ENCODE results near the gene CALCOCO1. TPM values are rescaled to one million over a fixed set of nuclear protein-coding genes. Genes with fewer than 3 reads are reported as not detected.
A peak's percentile ranks its signal among the peaks of the same experiment; 100 is the strongest.

The CALCOCO1 gene
- total and polyA plus RNA-seq, 3 donors from 2014 or later, result 120 to 167 (median 121) TPM

DNA sequence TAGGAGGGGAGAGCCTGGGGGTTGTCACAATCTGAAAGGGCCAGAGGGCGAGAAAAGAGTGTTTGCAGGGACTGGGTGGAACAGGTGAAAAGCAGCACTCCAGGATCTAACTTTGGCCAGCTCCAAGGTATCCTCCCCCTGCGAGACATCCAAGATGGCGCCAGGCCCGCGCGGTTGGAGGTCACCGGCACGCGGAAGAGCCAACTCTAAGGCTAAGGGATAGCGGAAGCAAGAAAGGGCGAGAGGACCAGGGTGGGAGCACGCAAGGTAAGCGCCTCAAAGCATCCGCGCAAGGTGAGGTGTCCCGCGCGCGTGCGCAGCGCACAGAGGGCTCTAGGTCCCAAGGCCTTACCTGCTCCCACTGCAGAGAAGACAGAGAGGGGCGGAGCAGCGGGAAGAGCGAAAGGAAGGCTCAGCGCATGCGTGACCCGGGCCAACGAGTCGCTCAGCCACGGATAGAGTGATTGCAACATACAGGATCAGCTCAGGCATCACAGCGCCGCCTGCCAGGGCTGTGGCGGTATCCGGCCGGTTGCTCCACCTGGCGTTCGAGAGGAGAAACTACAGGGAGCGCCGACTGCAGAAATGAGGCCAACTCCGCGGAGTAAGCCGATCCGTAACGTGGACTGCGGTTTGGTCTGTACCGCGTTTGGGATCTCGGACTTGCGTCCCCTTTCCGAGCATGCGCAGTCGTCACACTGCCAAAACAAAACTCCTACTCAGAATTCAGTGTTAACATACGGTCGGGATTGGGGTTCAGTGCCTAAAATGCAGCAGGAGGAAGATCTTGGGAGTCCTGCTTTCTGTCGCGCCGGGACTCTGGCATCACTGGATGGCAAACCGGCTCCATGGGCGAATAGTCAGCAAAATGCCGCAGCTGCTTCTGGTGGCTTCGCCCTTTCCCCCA lies 51.3 kb downstream of the CALCOCO1 start, which contains the start of gene ATP5MC2:
Gene ATP5MC2 (minus strand): TSS at position 383 of the 907 bp plus-strand sequence. CDS start 3,469 bp downstream, outside the sequence.
- no peaks in the 10 kb centered on the region for H3K27me3 ChIP-seq
- H3K27ac ChIP-seq, result peak within 1 kb of the TSS; percentile 97 to 99
- TF ChIP-seq POLR2A (IDR thresholded peaks at IDR 0.05), result peak; percentile 56
- TF ChIP-seq, protein P1, sequence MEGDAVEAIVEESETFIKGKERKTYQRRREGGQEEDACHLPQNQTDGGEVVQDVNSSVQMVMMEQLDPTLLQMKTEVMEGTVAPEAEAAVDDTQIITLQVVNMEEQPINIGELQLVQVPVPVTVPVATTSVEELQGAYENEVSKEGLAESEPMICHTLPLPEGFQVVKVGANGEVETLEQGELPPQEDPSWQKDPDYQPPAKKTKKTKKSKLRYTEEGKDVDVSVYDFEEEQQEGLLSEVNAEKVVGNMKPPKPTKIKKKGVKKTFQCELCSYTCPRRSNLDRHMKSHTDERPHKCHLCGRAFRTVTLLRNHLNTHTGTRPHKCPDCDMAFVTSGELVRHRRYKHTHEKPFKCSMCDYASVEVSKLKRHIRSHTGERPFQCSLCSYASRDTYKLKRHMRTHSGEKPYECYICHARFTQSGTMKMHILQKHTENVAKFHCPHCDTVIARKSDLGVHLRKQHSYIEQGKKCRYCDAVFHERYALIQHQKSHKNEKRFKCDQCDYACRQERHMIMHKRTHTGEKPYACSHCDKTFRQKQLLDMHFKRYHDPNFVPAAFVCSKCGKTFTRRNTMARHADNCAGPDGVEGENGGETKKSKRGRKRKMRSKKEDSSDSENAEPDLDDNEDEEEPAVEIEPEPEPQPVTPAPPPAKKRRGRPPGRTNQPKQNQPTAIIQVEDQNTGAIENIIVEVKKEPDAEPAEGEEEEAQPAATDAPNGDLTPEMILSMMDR (IDR thresholded peaks at IDR 0.05), result peak; percentile 98 to 100 (median 100)
- H3K4me3 ChIP-seq, result peak within 1 kb of the TSS; percentile 61 to 87
- H3K36me3 ChIP-seq (ENCODE audit: low read depth, missing control alignments), result no peaks in the 10 kb centered on the region
- H3K9me3 ChIP-seq, result no peaks in the 10 kb centered on the region
- intact Hi-C loops (cut with DNase I; ENCODE audit: low total_unique reads), result loop anchor here (10.0 kb wide), 1 partner anchor 131 kb away; no protein-coding TSS in a partner anchor
- DNase-seq, result peak; percentile 99
- WGBS, 2 donors, result 0% methylated on average over 51 to 60 of the region's 61 CpGs
- H3K4me1 ChIP-seq, result peaks cover 23% of the 10 kb centered on the region

DNA sequence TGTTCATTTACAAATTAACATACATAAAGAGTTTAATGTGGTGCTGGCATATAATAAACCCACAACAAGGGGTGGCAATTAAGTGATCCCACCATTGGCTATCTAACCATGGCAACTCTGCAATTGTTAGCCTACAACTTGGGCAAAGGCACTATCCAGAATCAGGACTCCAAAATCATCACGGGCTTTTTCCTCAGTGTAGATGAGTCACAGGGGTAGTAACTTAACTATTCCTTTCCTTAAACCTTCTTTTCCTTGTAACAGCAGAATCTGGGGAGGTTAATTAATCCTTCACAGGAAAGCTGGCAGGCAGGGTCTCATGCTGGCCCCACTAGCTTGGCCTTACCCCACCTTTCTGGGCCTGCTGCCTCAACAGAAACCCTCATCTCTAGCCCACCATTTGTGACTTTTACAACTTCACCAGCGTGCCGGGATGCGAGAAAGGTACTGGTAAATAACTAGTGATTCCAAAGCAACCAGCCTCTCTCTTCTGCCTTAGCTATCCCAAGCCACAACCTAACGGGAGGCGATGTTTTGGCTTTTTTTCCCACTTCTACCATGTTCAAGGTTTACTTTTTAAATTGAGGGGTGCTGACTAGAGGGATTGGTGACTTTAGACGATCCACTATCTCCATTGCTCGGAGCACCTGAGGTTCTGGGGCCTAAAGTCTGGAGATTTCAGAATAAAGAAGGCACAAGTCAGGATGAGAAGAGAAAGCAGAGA lies 52.1 kb downstream of the CALCOCO1 start:
- H3K9me3 ChIP-seq, result no peaks in the 10 kb centered on the region
- DNase-seq, result no peak

DNA sequence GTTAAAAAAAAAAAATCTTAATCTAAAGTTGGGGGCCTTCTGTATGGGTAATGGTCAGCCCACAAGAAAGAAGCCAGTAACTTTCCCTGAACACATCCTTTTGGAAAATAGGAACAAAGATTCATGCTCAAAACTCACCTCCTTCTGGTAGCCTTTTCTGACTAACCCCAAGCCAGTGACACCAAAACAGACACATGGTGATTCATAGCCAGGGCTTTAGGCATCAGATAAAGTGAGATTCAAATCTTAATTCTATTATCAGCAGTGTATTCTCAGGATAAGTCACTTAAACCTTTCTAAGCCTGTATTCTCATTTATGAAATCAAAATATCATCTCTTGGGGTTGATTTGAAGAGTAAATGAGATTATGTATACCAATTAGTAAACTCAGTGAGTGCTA lies 56.3 kb downstream of the CALCOCO1 start:
- no peaks in the 10 kb centered on the region for H3K27me3 ChIP-seq
- no peaks in the 10 kb centered on the region for H3K36me3 ChIP-seq (ENCODE audit: low read depth, missing control alignments)
- H3K9me3 ChIP-seq, result no peaks in the 10 kb centered on the region
- H3K4me1 ChIP-seq, result peaks cover 5% of the 10 kb centered on the region
- intact Hi-C loops (cut with DNase I; ENCODE audit: low total_unique reads), result loop anchor here (10.0 kb wide), 1 partner anchor 126 kb away; no protein-coding TSS in a partner anchor
- no peak overlapping the region for H3K27ac ChIP-seq
- no peak for TF ChIP-seq POLR2A (IDR thresholded peaks at IDR 0.05)
- TF ChIP-seq, protein P1 (IDR thresholded peaks at IDR 0.05), result no peak
- DNase-seq, result no peak
- H3K4me3 ChIP-seq, result no peak overlapping the region

More for the DNA sequence above, 52.1 kb downstream of the CALCOCO1 start:
- Histone ChIP-seq H3K4me3 (peak overlapping the region; percentile 61 to 87), H3K27ac (peak overlapping the region; percentile 97 to 99), H3K27me3 (no peaks in the 10 kb centered on the region), H3K36me3 (ENCODE audit: low read depth, missing control alignments) (no peaks in the 10 kb centered on the region), H3K4me1 (peaks cover 23% of the 10 kb centered on the region)
- WGBS, 2 donors, result 12 to 21% methylated on average over 8 of the region's 8 CpGs
- intact Hi-C loops (cut with DNase I; ENCODE audit: low total_unique reads), result loop anchor here (10.0 kb wide), 1 partner anchor 130 kb away; no protein-coding TSS in a partner anchor
- TF ChIP-seq, protein P1 (IDR thresholded peaks at IDR 0.05), result no peak
- no peak for TF ChIP-seq POLR2A (IDR thresholded peaks at IDR 0.05)

DNA sequence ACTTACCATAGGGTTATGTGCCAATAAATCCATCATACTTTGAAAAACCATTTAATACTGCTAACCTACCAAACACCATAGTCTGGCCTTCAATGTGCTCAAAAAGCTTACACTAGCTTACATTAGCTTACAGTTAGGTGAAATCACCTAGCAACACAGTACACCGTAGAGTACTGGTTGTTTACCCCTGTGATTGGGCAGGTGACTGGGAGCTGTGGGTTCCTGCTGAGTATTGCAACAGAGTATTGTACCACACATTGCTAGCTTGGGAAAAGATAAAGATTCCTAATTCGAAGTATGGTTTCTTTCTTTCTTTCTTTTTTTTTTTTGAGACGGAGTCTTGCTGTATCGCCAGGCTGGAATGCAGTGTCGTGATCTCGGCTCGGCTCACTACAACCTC lies 56.9 kb downstream of the CALCOCO1 start:
- Histone ChIP-seq H3K9me3 (no peaks in the 10 kb centered on the region), H3K27ac (no peak overlapping the region), H3K4me3 (no peak overlapping the region), H3K36me3 (ENCODE audit: low read depth, missing control alignments) (no peaks in the 10 kb centered on the region), H3K4me1 (peaks cover 5% of the 10 kb centered on the region), H3K27me3 (no peaks in the 10 kb centered on the region)
- 72 to 73% methylated on average over 7 of the region's 7 CpGs for WGBS, 2 donors
- no peak for TF ChIP-seq POLR2A (IDR thresholded peaks at IDR 0.05)
- TF ChIP-seq, protein P1 (IDR thresholded peaks at IDR 0.05), result no peak
- intact Hi-C loops (cut with DNase I; ENCODE audit: low total_unique reads), result loop anchor here (10.0 kb wide), 1 partner anchor 126 kb away; no protein-coding TSS in a partner anchor
- DNase-seq, result no peak
